ENCODE data around the gene EPB41L4B.
A peak's percentile ranks its signal among the peaks of the same experiment; 100 is the strongest.

EPB41L4B gene

DNA sequence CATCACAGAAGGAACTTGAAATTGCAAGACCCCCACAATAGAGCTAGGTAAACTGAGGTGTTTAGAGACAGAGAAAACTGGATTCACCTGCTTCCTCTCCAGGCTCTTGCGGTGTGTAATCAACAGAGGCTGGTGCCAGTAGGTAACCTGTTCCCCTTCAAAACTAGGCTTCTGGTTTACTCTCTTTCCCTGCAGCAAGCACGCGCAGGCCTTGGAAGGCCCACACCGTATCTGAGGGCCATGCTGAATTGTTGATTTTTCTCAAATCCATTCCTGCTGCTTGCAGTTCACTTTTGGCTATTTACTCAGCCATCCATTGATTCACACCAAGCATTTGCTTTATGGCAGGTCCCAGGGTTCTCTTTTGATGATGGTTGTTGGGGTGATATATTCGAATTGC lies 153.1 kb downstream of the EPB41L4B start (continued):
- TF ChIP-seq, protein P1, sequence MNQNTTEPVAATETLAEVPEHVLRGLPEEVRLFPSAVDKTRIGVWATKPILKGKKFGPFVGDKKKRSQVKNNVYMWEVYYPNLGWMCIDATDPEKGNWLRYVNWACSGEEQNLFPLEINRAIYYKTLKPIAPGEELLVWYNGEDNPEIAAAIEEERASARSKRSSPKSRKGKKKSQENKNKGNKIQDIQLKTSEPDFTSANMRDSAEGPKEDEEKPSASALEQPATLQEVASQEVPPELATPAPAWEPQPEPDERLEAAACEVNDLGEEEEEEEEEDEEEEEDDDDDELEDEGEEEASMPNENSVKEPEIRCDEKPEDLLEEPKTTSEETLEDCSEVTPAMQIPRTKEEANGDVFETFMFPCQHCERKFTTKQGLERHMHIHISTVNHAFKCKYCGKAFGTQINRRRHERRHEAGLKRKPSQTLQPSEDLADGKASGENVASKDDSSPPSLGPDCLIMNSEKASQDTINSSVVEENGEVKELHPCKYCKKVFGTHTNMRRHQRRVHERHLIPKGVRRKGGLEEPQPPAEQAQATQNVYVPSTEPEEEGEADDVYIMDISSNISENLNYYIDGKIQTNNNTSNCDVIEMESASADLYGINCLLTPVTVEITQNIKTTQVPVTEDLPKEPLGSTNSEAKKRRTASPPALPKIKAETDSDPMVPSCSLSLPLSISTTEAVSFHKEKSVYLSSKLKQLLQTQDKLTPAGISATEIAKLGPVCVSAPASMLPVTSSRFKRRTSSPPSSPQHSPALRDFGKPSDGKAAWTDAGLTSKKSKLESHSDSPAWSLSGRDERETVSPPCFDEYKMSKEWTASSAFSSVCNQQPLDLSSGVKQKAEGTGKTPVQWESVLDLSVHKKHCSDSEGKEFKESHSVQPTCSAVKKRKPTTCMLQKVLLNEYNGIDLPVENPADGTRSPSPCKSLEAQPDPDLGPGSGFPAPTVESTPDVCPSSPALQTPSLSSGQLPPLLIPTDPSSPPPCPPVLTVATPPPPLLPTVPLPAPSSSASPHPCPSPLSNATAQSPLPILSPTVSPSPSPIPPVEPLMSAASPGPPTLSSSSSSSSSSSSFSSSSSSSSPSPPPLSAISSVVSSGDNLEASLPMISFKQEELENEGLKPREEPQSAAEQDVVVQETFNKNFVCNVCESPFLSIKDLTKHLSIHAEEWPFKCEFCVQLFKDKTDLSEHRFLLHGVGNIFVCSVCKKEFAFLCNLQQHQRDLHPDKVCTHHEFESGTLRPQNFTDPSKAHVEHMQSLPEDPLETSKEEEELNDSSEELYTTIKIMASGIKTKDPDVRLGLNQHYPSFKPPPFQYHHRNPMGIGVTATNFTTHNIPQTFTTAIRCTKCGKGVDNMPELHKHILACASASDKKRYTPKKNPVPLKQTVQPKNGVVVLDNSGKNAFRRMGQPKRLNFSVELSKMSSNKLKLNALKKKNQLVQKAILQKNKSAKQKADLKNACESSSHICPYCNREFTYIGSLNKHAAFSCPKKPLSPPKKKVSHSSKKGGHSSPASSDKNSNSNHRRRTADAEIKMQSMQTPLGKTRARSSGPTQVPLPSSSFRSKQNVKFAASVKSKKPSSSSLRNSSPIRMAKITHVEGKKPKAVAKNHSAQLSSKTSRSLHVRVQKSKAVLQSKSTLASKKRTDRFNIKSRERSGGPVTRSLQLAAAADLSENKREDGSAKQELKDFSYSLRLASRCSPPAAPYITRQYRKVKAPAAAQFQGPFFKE (tag by site-specific recombination; IDR thresholded peaks at IDR 0.05; ENCODE audit: borderline replicate concordance) = no peak
- no peak for TF ChIP-seq ZFHX2 (tag by site-specific recombination; conservative IDR thresholded peaks at IDR 0.05)
- no peak for TF ChIP-seq ZNF114 (tag by site-specific recombination; IDR thresholded peaks at IDR 0.05)

DNA sequence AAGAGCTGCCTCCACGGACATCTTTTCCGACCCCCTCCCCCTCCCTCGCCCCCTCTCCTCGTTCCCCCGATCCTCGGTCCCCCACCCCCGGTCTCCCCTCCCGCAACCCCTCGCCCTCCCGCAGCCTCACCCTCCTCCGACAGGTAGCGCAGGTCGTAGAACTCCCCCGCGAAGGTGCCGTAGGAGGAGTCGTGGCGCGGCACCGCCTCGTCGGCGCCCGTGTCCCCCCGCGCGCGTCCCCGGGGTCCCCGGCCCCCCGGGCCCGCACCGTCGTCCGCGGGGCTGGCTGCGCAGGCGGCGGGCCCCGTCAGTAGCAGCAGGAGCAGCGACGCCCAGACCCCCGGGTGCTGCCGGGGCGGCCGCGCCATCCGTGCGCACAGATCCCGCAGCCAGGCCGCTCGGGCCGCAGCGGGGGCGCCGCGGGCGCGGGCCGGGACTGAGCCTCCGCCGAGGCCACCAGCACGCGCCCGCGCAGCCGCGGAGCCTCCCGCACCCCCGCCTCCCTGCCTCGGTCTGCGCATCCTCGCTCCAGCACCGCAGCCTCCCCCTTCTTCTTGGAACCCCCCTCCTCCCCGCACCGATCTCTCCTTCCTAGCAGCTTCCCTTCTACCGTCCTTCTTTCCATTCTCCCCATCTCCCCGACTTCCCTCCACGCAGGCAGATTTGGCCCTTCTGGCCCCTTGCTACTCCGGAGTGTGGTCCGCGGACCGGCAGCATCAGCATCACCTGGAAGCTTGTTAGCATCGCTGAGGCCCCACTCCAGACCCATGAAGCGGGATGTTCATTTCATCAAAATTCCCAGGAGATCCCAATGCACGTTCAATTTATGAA lies 153.9 kb downstream of the EPB41L4B start, which contains the start of gene FRRS1L:
Gene FRRS1L, minus strand, starts transcription at position 479 of the 831 bp plus-strand sequence. Its CDS starts 111 bp downstream, at position 368.
- H3K27ac ChIP-seq (ENCODE audit: extremely low read depth, low read depth, low read length) = no peak within 1 kb of the TSS
- ChIA-PET CTCF (interaction anchor here (0.6 to 1.3 kb wide), 4 partner anchors 15 to 353 kb away, joined by 3 to 5 read pairs (median 3); no protein-coding TSS in a partner anchor), POLR2A (no interaction called here)
- H3K36me3 ChIP-seq (ENCODE audit: control insufficient read depth in 2 of 2, insufficient read depth in 1 of 2, low read length in 2 of 2) = no peaks in the 10 kb centered on the region
- H3K4me3 ChIP-seq (ENCODE audit: low read depth, low read length) = peak within 1 kb of the TSS; percentile 4; the same call in 1 of the 2 replicates
- no peak for TF ChIP-seq SETDB1 (IDR thresholded peaks at IDR 0.05; ENCODE audit: insufficient read length, low read length)
- no peak for TF ChIP-seq ZBTB21 (tag by site-specific recombination; IDR thresholded peaks at IDR 0.05)
- no peaks in the 10 kb centered on the region; the same call in 1 of the 2 replicates for H3K4me1 ChIP-seq (ENCODE audit: control insufficient read depth, insufficient read depth, low read length)
- H3K9me3 ChIP-seq (ENCODE audit: control insufficient read depth, insufficient read depth, low read depth, low read length) = no peaks in the 10 kb centered on the region

DNA sequence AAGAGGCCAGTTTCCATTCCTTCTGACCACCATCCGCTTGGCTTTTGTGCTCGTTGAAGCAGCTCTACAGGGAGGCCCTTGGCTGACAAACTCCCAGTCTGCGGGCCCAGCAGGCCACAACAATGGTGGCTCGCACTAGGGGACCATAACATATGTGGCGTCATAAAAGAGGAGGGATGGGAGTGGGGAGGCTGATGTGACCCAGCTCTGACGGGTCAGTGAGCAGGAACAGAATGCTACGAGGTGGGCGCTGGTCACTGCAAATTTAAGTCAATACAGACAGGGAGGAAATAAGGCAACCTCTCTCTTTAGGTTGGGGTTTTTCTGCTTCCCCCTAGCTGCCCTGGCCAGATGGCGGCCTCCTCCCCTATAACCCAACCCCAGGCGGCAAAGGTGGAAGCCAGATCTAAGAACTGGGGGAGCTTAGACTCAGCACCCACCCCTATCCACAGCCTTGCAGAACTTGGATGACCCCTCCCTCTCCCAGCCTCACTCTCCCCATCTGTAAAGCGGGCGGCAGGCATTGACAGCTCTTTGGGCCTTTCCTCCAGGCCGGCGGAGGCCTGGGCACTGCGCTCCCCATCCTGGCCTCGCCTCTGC lies 154.6 kb downstream of the EPB41L4B start:
- H3K27ac ChIP-seq (ENCODE audit: extremely low read depth, low read depth, low read length) = no peak overlapping the region
- no peak for TF ChIP-seq ZNF302 (tag by site-specific recombination; IDR thresholded peaks at IDR 0.05; ENCODE audit: low read depth)
- TF ChIP-seq, protein P2, sequence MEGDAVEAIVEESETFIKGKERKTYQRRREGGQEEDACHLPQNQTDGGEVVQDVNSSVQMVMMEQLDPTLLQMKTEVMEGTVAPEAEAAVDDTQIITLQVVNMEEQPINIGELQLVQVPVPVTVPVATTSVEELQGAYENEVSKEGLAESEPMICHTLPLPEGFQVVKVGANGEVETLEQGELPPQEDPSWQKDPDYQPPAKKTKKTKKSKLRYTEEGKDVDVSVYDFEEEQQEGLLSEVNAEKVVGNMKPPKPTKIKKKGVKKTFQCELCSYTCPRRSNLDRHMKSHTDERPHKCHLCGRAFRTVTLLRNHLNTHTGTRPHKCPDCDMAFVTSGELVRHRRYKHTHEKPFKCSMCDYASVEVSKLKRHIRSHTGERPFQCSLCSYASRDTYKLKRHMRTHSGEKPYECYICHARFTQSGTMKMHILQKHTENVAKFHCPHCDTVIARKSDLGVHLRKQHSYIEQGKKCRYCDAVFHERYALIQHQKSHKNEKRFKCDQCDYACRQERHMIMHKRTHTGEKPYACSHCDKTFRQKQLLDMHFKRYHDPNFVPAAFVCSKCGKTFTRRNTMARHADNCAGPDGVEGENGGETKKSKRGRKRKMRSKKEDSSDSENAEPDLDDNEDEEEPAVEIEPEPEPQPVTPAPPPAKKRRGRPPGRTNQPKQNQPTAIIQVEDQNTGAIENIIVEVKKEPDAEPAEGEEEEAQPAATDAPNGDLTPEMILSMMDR (tag by site-specific recombination; IDR thresholded peaks at IDR 0.05) = no peak
- no peak for TF ChIP-seq SALL2 (tag by site-specific recombination; IDR thresholded peaks at IDR 0.05; ENCODE audit: borderline replicate concordance)

DNA sequence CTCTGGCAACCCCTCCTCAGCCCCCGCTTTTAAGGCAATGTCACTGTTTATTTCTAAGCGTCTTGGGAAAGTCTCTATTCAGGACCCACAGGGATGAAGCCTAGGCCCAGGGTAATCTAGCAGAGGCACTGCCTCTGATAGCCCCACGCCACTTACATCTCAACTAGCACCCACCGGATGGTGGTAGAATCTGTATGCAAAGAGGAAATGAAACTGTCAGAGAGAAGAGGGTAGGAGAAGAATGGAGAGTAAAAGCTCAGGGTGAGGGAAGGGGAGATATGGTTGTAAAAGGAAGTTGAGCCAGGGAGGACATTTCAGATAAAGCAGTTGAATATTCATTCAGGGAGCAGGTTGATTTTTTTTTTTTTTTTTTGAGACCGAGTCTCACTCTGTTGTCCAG lies 156.8 kb downstream of the EPB41L4B start:
- TF ChIP-seq, protein P3, sequence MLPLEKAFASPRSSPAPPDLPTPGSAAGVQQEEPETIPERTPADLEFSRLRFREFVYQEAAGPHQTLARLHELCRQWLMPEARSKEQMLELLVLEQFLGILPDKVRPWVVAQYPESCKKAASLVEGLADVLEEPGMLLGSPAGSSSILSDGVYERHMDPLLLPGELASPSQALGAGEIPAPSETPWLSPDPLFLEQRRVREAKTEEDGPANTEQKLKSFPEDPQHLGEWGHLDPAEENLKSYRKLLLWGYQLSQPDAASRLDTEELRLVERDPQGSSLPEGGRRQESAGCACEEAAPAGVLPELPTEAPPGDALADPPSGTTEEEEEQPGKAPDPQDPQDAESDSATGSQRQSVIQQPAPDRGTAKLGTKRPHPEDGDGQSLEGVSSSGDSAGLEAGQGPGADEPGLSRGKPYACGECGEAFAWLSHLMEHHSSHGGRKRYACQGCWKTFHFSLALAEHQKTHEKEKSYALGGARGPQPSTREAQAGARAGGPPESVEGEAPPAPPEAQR (tag by site-specific recombination; IDR thresholded peaks at IDR 0.05) = no peak
- no peak for TF ChIP-seq OVOL3 (tag by site-specific recombination; IDR thresholded peaks at IDR 0.05)
- no peak for TF ChIP-seq ZFP69B (tag by site-specific recombination; IDR thresholded peaks at IDR 0.05)
- no peak for TF ChIP-seq ZNF175 (tag by site-specific recombination; IDR thresholded peaks at IDR 0.05)
- TF ChIP-seq ZNF302 (tag by site-specific recombination; IDR thresholded peaks at IDR 0.05; ENCODE audit: low read depth) = no peak
- no peak overlapping the region for H3K27ac ChIP-seq (ENCODE audit: extremely low read depth, low read depth, low read length)
- H3K4me3 ChIP-seq (ENCODE audit: low read depth, low read length) = no peak overlapping the region
- no peaks in the 10 kb centered on the region; the same call in 1 of the 2 replicates for H3K4me1 ChIP-seq (ENCODE audit: control insufficient read depth, insufficient read depth, low read length)
- no peaks in the 10 kb centered on the region for H3K36me3 ChIP-seq (ENCODE audit: control insufficient read depth in 2 of 2, insufficient read depth in 1 of 2, low read length in 2 of 2)
- ChIA-PET CTCF (interaction anchor here (1.8 kb wide), 1 partner anchor 19 kb away, joined by 6 read pairs; no protein-coding TSS in a partner anchor), POLR2A (no interaction called here)
- no peaks in the 10 kb centered on the region for H3K9me3 ChIP-seq (ENCODE audit: control insufficient read depth, insufficient read depth, low read depth, low read length)

More for the DNA sequence above, 154.6 kb downstream of the EPB41L4B start:
- Histone ChIP-seq H3K36me3 (ENCODE audit: control insufficient read depth in 2 of 2, insufficient read depth in 1 of 2, low read length in 2 of 2) (no peaks in the 10 kb centered on the region), H3K4me1 (ENCODE audit: control insufficient read depth, insufficient read depth, low read length) (no peaks in the 10 kb centered on the region; the same call in 1 of the 2 replicates), H3K9me3 (ENCODE audit: control insufficient read depth, insufficient read depth, low read depth, low read length) (no peaks in the 10 kb centered on the region), H3K4me3 (ENCODE audit: low read depth, low read length) (no peak overlapping the region)
- ChIA-PET CTCF (interaction anchor here (0.6 to 1.2 kb wide), 3 partner anchors 22 to 353 kb away, joined by 3 to 5 read pairs (median 4); no protein-coding TSS in a partner anchor), POLR2A (no interaction called here)

All from HEK293 (cell line).